Epithelial cell of esophagus (primary cell): ENCODE measurements around the gene ZNF622.
"Not testable (repeated sequence)": the region's sequence is repeated elsewhere in the genome, so short reads cannot be mapped to it uniquely, and the experiment has no call there.

Experiments
- DNase-seq: peaks from one replicate; pipeline ENCODE4 v3.0.0; 2010; ENCODE audit warnings: low read depth
- H3K4me3 ChIP-seq: 2 replicates; pipeline ENCODE4 v1.5.1; 2011; ENCODE audit warnings: mild to moderate bottlenecking, low read length, control low read depth
- TF ChIP-seq, protein P1 (sequence below): IDR thresholded peaks from 2 replicates; pipeline ENCODE4 v1.5.1; 2011; ENCODE audit warnings: low read depth, mild to moderate bottlenecking, low read length, control low read depth, inconsistent platforms; ENCODE audit not compliant: insufficient read depth; ENCODE audit errors: missing control alignments

The ZNF622 gene

DNA sequence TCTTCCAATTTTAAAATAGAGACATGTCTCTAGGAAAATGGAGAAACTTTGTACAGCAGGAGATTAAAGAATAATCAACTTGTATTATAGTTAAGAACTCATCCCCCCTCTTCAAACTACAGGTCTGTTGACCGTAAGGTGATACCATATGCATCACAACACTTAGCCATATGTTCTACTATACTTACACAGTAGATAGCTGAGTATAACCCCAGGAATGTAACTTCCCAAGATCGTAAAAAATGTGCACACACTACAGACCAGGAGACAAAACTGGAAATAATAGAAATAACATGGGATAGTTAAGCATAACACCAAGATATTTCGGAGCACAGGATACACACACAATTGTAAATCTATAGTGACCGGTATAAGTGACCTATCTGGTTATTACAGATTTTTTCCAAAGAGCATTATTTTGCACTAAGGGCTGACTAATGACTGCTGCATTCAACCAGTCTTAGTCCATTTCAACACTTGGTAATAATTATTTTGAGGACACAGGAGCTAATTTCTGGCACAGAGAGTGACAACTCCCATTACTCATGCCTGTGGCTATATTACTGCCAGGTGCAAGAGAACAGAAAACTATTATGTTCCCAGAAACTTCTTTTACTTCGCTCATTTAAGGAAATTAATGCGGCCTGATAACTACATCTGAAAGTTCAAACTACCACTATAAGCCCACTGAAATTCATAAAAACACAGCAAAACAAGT is 15.4 kb upstream of the ZNF622 start:
- TF ChIP-seq, protein P1, sequence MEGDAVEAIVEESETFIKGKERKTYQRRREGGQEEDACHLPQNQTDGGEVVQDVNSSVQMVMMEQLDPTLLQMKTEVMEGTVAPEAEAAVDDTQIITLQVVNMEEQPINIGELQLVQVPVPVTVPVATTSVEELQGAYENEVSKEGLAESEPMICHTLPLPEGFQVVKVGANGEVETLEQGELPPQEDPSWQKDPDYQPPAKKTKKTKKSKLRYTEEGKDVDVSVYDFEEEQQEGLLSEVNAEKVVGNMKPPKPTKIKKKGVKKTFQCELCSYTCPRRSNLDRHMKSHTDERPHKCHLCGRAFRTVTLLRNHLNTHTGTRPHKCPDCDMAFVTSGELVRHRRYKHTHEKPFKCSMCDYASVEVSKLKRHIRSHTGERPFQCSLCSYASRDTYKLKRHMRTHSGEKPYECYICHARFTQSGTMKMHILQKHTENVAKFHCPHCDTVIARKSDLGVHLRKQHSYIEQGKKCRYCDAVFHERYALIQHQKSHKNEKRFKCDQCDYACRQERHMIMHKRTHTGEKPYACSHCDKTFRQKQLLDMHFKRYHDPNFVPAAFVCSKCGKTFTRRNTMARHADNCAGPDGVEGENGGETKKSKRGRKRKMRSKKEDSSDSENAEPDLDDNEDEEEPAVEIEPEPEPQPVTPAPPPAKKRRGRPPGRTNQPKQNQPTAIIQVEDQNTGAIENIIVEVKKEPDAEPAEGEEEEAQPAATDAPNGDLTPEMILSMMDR = no peak
- H3K4me3 ChIP-seq = no peak overlapping the region
- DNase-seq = peak; percentile 52

DNA sequence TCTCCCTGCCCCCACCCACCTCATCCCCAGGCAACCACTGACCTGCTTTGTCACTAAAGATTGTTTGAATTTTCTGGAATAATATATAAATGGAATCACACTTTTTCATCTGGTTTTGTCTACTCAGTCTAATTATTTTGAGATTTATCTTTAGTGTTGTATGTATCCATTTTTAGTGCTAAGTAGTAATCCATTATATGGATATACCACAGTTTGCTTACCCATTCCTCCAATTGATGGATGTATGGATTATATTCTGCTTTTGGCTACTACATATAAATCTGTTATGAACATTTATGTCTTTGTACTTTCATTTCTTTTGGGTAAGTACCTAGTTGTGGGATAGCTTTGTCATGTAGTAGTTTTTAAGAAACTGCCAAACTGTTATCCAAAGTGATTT is 14.5 kb upstream of the ZNF622 start:
- TF ChIP-seq, protein P1 = no peak
- H3K4me3 ChIP-seq = no peak overlapping the region
- no peak for DNase-seq

DNA sequence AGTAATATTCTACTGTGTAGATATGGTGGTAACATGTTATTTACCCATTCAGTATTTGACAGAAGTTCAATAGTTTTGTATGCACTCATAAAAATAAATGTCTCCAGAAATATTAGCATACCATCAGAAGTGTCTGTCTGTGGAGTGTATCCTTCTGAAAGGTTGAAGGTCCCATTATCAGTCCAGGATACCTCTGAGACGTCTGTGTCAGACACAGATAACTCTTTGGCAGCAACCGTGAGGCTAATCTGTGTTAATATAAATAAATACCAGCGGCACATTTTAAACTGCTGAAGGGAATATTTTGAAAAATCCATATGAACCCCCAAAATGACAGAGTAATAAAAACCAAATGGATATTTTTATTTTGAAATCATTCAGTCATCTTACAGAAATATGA is 11.9 kb upstream of the ZNF622 start:
- no peak overlapping the region for H3K4me3 ChIP-seq
- TF ChIP-seq, protein P1 = no peak
- DNase-seq = no peak

DNA sequence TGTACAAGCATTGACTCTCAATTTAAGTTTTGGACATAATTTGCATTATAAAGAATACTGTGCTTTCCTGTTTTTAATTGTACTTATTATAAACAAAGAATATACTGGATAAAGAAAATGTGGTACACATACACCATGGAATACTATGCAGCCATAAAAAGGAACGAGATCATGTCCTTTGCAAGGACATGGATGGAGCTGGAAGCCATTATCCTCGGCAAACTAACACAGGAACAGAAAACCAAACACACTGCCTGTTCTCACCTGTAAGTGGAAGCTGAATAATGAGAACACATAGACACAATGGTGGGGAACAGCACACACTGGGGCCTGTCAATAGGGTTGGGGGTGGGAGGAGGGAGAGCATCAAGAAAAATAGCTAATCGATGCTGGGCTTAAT is 10.8 kb upstream of the ZNF622 start:
- not testable (repeated sequence) for DNase-seq, H3K4me3 ChIP-seq

DNA sequence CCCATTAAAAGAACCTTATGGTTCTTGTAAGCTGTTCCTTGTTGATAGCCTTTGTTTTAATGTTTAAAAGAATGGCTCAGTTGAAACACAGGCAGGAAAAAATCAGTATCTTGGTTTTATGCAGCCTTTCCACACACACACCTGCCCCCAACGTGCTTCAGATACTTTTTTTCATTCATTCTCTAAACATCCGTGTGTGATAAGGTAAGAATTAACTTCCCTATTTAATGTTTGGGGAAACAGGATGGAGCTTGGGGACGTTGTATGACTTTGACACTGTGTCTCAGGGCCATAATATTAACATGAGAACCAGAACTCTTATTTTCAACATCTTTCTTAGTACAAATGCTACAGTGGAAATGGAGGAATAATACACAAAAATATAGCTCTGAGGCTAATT is 5.8 kb upstream of the ZNF622 start:
- TF ChIP-seq, protein P1 = no peak
- DNase-seq = no peak
- H3K4me3 ChIP-seq = no peak overlapping the region

DNA sequence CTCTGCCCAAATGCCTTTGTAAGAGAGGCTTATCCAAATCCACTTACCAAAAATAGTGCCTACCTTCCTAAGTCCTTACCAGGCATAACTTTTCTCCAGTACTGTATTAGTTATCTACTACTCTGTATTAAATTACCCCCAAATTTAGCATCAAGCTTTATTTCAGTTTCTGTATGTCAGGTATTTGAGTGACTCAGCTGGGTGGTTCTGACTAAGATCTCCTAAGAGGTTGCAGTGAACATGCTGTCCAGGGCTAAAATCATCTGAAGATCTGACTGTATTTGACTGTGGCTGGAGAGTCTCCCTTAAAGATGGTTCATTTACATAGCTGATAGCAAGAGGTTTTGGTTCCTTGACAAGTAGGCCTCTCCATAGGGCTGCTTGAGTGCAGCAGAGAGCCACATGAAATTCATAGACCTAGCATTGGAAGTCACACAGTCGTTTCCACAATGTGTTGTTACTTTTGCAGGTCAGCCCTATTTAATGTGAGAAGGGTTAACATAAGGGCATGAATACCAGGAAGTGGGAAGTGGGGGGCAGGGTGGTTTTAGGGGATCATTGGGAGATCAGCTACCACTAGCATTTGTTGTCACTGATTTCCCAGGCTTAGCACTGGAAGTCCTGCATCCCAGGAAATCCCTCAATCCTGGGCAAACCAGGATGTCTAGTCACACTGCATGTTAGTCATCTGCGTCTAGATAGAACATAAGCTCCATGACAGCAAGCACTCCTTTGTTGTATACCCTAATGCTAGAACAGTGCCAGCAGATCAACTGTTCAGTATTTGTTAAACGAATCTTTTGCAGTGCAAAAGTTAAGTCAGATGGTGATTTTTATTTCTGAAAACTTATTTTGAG is 2.0 kb upstream of the ZNF622 start:
- TF ChIP-seq, protein P1 = no peak
- DNase-seq = peak; percentile 81
- H3K4me3 ChIP-seq = no peak overlapping the region

DNA sequence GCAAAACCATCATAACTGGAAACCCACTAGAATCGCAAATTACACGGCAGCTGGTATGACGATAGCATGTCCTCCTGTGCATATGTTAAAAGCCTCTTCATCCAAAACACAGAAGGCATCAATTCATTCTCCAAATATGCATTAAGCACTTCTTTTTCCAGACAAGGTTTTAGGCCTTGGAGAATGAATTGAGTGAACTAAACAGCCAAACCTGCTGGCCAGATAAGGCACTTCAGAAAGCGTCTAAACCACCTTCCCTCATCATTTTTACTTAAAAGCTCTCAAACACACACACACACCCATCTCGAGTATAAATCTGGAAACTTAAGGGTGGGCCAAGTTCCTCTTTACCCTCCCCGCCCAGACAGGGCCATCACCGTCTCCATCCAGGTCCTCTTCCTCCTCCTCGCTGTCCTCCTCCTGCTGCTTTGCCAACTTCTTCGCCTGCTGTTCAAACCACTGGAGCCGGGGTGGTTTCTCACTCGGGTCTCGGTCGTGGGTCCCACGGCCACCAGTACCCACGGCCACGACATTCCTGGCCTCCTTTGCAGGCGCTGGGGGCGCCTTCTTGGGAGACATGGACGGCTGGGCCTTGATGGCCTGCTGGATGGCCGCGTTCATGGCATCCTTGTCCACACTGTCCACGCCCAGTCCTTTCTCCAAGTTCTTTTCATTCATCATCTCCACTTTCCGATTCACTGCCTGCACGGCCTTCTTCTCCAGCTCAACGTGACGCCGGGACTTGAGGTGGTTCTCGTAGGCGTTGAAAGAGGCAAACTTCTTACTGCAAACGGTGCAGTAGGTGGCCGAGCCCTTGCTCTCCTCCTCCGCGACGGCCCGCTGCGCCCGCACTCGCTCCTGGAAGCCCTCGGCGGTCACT is 696 bp downstream of the ZNF622 start:
- no peak for DNase-seq
- peak overlapping the region; percentile 87 for H3K4me3 ChIP-seq

More for the DNA sequence above, 696 bp downstream of the ZNF622 start:
- TF ChIP-seq, protein P1 = peak; percentile 24
